HG02973 (cell line): Measurements from ENCODE around the gene PPM1B.
"Not testable (repeated sequence)": the region's sequence is repeated elsewhere in the genome, so short reads cannot be mapped to it uniquely, and the experiment has no call there.

Experiments used
- ATAC-seq: cut with Tn5 transposase; IDR thresholded peaks from one replicate; pipeline ENCODE4 v1.9.1; 2021; ENCODE audit warnings: moderate library complexity; ENCODE audit not compliant: unreplicated experiment

PPM1B gene

DNA sequence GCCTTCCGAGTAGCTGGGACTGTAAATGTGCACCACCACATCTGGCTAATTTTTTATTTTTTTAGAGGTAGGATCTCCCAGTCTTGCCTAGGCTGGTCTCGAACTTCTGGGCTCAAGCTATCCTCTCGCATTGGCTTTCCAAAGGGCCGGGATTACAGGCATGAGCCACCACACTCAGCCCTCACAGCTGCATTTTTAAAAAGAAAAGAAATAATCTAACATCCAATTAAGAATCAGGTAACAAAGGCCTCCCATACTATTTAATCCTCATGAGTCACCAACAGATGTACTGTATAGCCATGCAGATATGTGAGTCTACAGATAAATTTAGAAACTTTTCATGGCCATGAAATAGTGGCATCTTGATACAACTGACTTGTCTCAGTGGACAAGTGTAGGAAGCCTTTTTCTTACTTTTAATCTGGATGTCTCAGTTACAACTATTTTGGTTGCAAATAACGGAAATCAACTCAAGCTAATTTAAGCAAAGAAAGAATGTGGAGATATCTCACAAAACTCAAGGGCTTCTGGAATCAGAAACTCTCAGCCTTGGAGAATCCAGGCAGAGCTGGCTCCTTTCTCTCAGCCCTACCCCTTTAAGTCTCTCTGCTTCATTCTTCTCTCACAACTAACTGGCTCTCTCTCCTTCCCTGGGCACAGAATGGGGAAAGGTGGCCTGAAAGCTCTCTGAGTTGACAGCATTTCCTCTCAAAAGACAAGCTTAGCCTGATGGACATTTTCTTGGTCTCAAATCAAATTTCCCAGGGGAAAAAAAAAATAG is 12.8 kb upstream of the PPM1B start:
- no peak for ATAC-seq

GRCh38 chr2:44163777-44164176 is 4.9 kb upstream of the PPM1B start:
- ATAC-seq, result no peak

GRCh38 chr2:44164617-44165016 is 4.1 kb upstream of the PPM1B start:
- no peak for ATAC-seq

GRCh38 chr2:44166096-44166495 is 2.6 kb upstream of the PPM1B start:
- ATAC-seq, result no peak

- no peak for ATAC-seq
These were observed 1.3 kb upstream of the PPM1B start for GRCh38 chr2:44167311-44167907.

GRCh38 chr2:44167908-44168680 is 581 bp upstream of the PPM1B start:
- peak; percentile 75 for ATAC-seq

- peak; percentile 18 for ATAC-seq
These were observed 652 bp downstream of the PPM1B start for GRCh38 chr2:44169155-44169898.

- ATAC-seq, result no peak
These were observed 1.6 kb downstream of the PPM1B start for GRCh38 chr2:44170311-44170717.

- no peak for ATAC-seq
These were observed 2.3 kb downstream of the PPM1B start for GRCh38 chr2:44171018-44171417.

- not testable (repeated sequence) for ATAC-seq
These were observed 2.8 kb downstream of the PPM1B start for GRCh38 chr2:44171442-44171841.

DNA sequence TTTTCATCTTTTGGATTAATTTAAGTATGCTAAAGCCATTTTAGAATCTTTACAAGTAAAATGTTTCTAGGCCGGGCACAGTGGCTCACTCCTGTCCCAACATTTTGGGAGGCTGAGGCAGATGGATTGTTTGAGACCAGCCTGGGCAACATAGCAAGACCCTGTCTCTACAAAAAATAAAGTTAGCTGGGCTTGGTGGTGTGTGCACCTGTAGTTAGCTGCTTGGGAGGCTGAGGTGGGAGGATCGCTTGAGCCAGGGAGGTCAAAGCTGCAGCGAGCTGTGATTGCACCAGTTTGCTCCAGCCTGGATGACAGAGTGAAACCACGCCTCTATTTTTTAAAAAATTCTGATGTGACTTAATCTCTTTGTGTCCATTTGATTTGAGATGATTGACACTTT is 3.9 kb downstream of the PPM1B start:
- no peak for ATAC-seq

DNA sequence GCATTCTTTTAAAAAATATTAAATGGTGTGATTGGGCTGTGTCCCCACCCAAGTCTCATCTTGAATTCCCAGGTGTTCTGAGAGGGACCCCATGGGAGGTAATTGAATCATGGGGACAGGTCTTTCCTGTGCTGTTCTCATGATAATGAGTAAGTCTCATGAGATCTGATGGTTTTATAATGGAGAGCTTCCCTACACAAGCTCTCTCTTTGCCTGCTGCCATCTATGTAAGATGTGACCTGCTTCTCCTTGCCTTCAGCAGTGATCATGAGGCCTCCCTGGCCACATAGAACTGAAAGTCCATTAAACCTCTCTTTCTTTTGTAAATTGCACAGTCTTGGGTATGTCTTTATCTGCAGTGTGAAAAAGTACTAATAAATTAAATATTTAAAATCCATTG is 10.3 kb downstream of the PPM1B start:
- ATAC-seq, result no peak

DNA sequence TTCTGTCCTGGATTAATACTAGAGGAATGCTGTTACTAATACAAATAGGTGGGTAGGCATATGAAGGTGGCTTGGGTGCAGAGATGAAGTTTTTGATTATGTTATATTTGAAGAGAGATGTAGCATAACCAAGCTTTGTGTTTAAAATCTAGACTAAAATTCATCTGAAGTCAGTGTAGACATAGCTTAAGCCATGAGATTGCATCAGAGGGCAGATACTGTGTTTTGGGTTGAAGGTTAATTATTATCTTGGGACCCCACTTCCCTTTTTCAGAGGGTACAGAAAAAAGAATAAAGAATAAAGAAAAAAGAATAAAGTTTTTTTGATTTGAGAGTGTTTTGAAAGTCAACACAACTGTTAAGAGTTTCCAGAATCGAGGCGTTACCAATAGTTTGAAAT is 13.0 kb downstream of the PPM1B start:
- no peak for ATAC-seq

GRCh38 chr2:44184106-44184505 is 15.4 kb downstream of the PPM1B start:
- no peak for ATAC-seq

- ATAC-seq, result no peak
These were observed 18.1 kb downstream of the PPM1B start for GRCh38 chr2:44186810-44187209.

- ATAC-seq, result no peak
These were observed 18.6 kb downstream of the PPM1B start for GRCh38 chr2:44187251-44187650.

GRCh38 chr2:44188696-44189095 is 20.0 kb downstream of the PPM1B start:
- ATAC-seq, result no peak

- ATAC-seq, result no peak
These were observed 20.4 kb downstream of the PPM1B start for GRCh38 chr2:44189104-44189503.

- no peak for ATAC-seq
These were observed 21.9 kb downstream of the PPM1B start for GRCh38 chr2:44190526-44190925.

GRCh38 chr2:44191739-44192138 is 23.1 kb downstream of the PPM1B start:
- peak; percentile 85 for ATAC-seq

DNA sequence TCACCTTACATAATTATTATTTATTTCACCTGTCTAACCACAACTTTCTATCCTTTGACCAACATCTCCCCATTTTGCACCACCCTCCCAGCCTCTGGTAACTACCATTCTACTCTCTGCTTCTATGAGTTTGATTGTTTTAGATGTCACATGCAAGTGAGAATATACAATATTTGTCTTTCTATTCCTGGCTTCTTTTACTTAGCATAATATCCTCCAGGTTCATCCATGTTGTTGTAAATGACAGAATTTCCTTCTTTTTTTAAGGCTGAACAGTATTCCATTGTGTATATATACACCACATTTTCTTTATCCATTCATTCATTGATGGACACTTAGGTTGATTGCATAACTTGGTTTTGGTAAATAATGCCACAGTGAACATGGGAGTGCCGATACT is 24.0 kb downstream of the PPM1B start:
- ATAC-seq, result no peak
